ENCODE data around the gene COA3. TPM values are rescaled to one million over a fixed set of nuclear protein-coding genes. Genes with fewer than 3 reads are reported as not detected.
A peak's percentile ranks its signal among the peaks of the same experiment; 100 is the strongest.

The COA3 gene
- total RNA-seq, 1 donor from 2014 or later = 60.3 TPM

DNA sequence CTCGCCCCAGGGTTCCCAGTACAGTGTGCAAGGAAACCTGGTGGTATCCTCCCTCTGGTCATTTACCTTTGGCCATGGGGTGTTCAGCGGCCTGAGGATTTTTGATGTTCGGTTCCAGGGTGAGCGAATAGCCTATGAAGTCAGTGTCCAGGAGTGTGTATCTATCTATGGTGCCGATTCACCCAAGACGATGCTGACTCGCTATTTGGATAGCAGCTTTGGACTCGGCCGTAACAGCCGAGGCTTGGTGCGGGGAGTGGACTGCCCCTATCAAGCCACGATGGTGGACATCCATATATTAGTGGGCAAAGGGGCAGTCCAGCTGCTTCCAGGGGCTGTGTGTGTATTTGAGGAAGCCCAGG lies 47.0 kb upstream of the COA3 start:
- peaks cover 30% of the 10 kb centered on the region for H3K36me3 Mint-ChIP-seq (ENCODE audit: low read depth, unreplicated experiment)
- TF ChIP-seq, protein P1, sequence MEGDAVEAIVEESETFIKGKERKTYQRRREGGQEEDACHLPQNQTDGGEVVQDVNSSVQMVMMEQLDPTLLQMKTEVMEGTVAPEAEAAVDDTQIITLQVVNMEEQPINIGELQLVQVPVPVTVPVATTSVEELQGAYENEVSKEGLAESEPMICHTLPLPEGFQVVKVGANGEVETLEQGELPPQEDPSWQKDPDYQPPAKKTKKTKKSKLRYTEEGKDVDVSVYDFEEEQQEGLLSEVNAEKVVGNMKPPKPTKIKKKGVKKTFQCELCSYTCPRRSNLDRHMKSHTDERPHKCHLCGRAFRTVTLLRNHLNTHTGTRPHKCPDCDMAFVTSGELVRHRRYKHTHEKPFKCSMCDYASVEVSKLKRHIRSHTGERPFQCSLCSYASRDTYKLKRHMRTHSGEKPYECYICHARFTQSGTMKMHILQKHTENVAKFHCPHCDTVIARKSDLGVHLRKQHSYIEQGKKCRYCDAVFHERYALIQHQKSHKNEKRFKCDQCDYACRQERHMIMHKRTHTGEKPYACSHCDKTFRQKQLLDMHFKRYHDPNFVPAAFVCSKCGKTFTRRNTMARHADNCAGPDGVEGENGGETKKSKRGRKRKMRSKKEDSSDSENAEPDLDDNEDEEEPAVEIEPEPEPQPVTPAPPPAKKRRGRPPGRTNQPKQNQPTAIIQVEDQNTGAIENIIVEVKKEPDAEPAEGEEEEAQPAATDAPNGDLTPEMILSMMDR (IDR thresholded peaks at IDR 0.05; ENCODE audit: unreplicated experiment) = no peak
- no peak overlapping the region for H3K27ac Mint-ChIP-seq (ENCODE audit: unreplicated experiment)
- peaks cover 3% of the 10 kb centered on the region for H3K4me1 Mint-ChIP-seq (ENCODE audit: unreplicated experiment)
- H3K4me3 Mint-ChIP-seq (ENCODE audit: unreplicated experiment) = no peak overlapping the region
- H3K9me3 Mint-ChIP-seq (ENCODE audit: unreplicated experiment) = no peaks in the 10 kb centered on the region
- no peak for DNase-seq (ENCODE audit: low spot score)
- peaks cover 4% of the 10 kb centered on the region for H3K27me3 Mint-ChIP-seq (ENCODE audit: unreplicated experiment)

DNA sequence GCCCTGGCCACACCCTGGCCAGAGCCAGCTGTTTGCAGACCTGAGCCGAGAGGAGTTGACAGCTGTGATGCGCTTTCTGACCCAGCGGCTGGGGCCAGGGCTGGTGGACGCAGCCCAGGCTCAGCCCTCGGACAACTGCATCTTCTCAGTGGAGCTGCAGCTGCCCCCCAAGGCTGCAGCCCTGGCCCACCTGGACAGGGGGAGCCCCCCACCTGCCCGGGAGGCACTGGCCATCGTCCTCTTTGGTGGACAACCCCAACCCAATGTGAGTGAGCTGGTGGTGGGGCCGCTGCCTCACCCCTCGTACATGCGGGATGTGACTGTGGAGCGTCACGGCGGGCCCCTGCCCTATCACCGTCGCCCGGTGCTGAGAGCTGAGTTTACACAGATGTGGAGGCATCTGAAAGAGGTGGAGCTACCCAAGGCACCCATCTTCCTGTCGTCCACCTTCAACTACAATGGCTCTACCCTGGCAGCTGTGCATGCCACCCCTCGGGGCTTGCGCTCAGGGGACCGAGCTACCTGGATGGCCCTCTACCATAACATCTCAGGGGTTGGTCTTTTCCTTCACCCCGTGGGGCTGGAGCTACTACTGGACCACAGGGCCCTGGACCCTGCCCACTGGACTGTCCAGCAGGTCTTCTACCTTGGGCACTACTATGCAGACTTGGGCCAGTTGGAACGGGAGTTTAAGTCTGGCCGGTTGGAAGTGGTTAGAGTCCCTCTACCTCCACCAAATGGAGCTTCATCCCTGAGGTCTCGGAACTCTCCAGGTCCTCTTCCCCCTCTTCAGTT lies 46.5 kb upstream of the COA3 start:
- Mint-ChIP-seq H3K27me3 (ENCODE audit: unreplicated experiment) (peaks cover under 1% of the 10 kb centered on the region), H3K4me3 (ENCODE audit: unreplicated experiment) (no peak overlapping the region), H3K36me3 (ENCODE audit: low read depth, unreplicated experiment) (peaks cover 30% of the 10 kb centered on the region), H3K4me1 (ENCODE audit: unreplicated experiment) (no peaks in the 10 kb centered on the region), H3K9me3 (ENCODE audit: unreplicated experiment) (no peaks in the 10 kb centered on the region), H3K27ac (ENCODE audit: unreplicated experiment) (no peak overlapping the region)
- TF ChIP-seq, protein P1 (IDR thresholded peaks at IDR 0.05; ENCODE audit: unreplicated experiment) = no peak
- DNase-seq (ENCODE audit: low spot score) = no peak

DNA sequence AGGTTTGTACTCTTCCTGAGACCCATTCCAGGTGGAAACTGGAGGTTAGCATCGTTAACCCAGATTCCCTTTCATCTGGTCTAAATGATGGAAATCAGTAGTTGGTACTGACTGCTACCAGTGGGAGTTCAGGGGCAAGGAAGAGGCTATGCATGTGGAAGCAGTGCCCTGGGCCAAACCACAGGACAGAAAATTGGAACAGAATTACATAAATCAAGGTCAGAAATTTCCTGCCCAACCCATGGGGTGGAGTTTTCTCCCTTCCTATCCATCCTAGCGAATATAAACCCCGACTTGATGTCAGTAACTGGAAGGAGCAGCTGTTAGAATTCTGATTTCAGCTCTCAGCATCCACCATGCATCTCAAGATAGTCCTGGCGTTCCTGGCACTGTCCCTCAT lies 45.8 kb upstream of the COA3 start, which contains the start of gene AOC2:
TSS of gene AOC2 (plus strand) at position 310 of the 400 bp plus-strand sequence. CDS start at position 357, 47 bp downstream.
- DNase-seq (ENCODE audit: low spot score) = no peak
- TF ChIP-seq, protein P1 (IDR thresholded peaks at IDR 0.05; ENCODE audit: unreplicated experiment) = no peak
- H3K9me3 Mint-ChIP-seq (ENCODE audit: unreplicated experiment) = no peaks in the 10 kb centered on the region
- no peaks in the 10 kb centered on the region for H3K27me3 Mint-ChIP-seq (ENCODE audit: unreplicated experiment)
- no peak within 1 kb of the TSS for H3K27ac Mint-ChIP-seq (ENCODE audit: unreplicated experiment)
- peaks cover 33% of the 10 kb centered on the region for H3K36me3 Mint-ChIP-seq (ENCODE audit: low read depth, unreplicated experiment)
- peak within 1 kb of the TSS; percentile 21 for H3K4me3 Mint-ChIP-seq (ENCODE audit: unreplicated experiment)
- no peaks in the 10 kb centered on the region for H3K4me1 Mint-ChIP-seq (ENCODE audit: unreplicated experiment)

DNA sequence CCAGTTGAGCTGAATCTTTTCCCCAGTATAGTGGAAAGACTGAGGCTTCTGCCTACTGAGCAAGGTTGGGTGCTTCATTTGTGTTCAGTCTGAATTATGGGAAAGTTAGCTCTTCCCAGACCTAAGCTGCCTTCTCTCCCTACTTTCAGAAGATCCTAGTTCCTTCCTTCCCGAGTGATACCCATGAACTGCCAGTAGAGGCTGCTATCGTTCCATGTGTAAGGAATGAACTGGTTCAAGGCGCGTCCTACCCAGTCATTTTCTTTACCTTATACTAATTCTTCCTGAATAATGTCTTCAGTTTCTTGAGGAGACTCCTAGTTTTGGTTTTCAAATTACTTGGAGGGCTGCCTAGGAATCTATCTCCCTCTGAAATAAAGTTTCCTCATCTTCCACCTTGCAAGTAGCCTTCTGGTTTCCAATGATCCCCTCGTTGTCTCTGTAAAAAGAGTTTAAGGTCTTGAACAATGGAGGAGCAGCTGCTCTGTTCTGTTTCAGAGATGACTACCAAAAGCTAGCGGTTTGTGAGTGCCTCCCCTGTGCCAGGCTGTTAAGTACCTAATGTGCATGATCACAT lies 44.9 kb upstream of the COA3 start:
- Mint-ChIP-seq H3K36me3 (ENCODE audit: low read depth, unreplicated experiment) (peaks cover 42% of the 10 kb centered on the region), H3K27me3 (ENCODE audit: unreplicated experiment) (no peaks in the 10 kb centered on the region), H3K27ac (ENCODE audit: unreplicated experiment) (no peak overlapping the region), H3K4me1 (ENCODE audit: unreplicated experiment) (no peaks in the 10 kb centered on the region), H3K4me3 (ENCODE audit: unreplicated experiment) (peak overlapping the region; percentile 21), H3K9me3 (ENCODE audit: unreplicated experiment) (no peaks in the 10 kb centered on the region)
- peak; percentile 48 for DNase-seq (ENCODE audit: low spot score)
- TF ChIP-seq, protein P1 (IDR thresholded peaks at IDR 0.05; ENCODE audit: unreplicated experiment) = peak; percentile 57

All from endothelial cell (in vitro differentiated cells).